COLO829 (cell line): ENCODE results near the gene ABCC8.

ENCODE experiments used
- DNase-seq: peaks from one replicate; pipeline ENCODE4 v3.0.0; 2012; ENCODE audit warnings: low spot score

Gene ABCC8

GRCh38 chr11:17505146-17505545 is 28.5 kb upstream of the ABCC8 start:
- DNase-seq: no peak

- DNase-seq: peak; percentile 82
These were observed 27.9 kb upstream of the ABCC8 start for GRCh38 chr11:17504330-17505107.

- no peak for DNase-seq
These were observed 26.0 kb upstream of the ABCC8 start for GRCh38 chr11:17502630-17503029.

GRCh38 chr11:17500673-17501072 is 24.0 kb upstream of the ABCC8 start:
- no peak for DNase-seq

GRCh38 chr11:17498475-17498874 is 21.8 kb upstream of the ABCC8 start:
- DNase-seq: no peak

- no peak for DNase-seq
These were observed 21.4 kb upstream of the ABCC8 start for GRCh38 chr11:17498058-17498457.

GRCh38 chr11:17496406-17496805 is 19.8 kb upstream of the ABCC8 start:
- DNase-seq: no peak

- DNase-seq: no peak
These were observed 17.4 kb upstream of the ABCC8 start for GRCh38 chr11:17494019-17494418.

- no peak for DNase-seq
These were observed 14.3 kb upstream of the ABCC8 start for GRCh38 chr11:17490938-17491337.

- no peak for DNase-seq
These were observed 13.6 kb upstream of the ABCC8 start for GRCh38 chr11:17490232-17490631.

- DNase-seq: no peak
These were observed 13.1 kb upstream of the ABCC8 start for GRCh38 chr11:17489751-17490150.

GRCh38 chr11:17488563-17488962 is 11.9 kb upstream of the ABCC8 start:
- no peak for DNase-seq

GRCh38 chr11:17486646-17487045 is 10.0 kb upstream of the ABCC8 start:
- no peak for DNase-seq

- no peak for DNase-seq
These were observed 6.9 kb upstream of the ABCC8 start for GRCh38 chr11:17483505-17483904.

GRCh38 chr11:17481905-17482304 is 5.3 kb upstream of the ABCC8 start:
- no peak for DNase-seq

- DNase-seq: no peak
These were observed 2.9 kb upstream of the ABCC8 start for GRCh38 chr11:17479284-17480214.

GRCh38 chr11:17478070-17478469 is 1.4 kb upstream of the ABCC8 start:
- no peak for DNase-seq

GRCh38 chr11:17477361-17477760 is 716 bp upstream of the ABCC8 start:
- DNase-seq: no peak

GRCh38 chr11:17477084-17477333 is 364 bp upstream of the ABCC8 start:
- DNase-seq: no peak

- no peak for DNase-seq
These were observed 854 bp downstream of the ABCC8 start for GRCh38 chr11:17475666-17476316.

- DNase-seq: peak; percentile 48
These were observed 3.4 kb downstream of the ABCC8 start for GRCh38 chr11:17473071-17473744.

- no peak for DNase-seq
These were observed 4.2 kb downstream of the ABCC8 start for GRCh38 chr11:17472467-17472866.
